ENCODE measurements around the gene LMNB1. TPM values are rescaled to one million over a fixed set of nuclear protein-coding genes. Genes with fewer than 3 reads are reported as not detected.
"Not testable (repeated sequence)": the region's sequence is repeated elsewhere in the genome, so short reads cannot be mapped to it uniquely, and the experiment has no call there.

LMNB1 gene
- polyA plus RNA-seq, 1 donor = 48.9 TPM

- not testable (repeated sequence) for DNase-seq; H3K27ac ChIP-seq (ENCODE audit: low read length); H3K4me1 ChIP-seq (ENCODE audit: control insufficient read depth, insufficient read depth, low read length); H3K36me3 ChIP-seq (ENCODE audit: control insufficient read depth, insufficient read depth, low read length); H3K4me3 ChIP-seq (ENCODE audit: low read length); H3K27me3 ChIP-seq (ENCODE audit: control insufficient read depth, insufficient read depth, low read length); H3K9me3 ChIP-seq (ENCODE audit: control insufficient read depth, low read depth, low read length)
- 100% methylated on average over 2 of the region's 27 CpGs for WGBS (ENCODE audit: insufficient coverage, low lambda C conversion rate)
Observed at GRCh38 chr5:126853541-126854307, 76.8 kb downstream of the LMNB1 start.

GRCh38 chr5:126854526-126855110, 77.7 kb downstream of the LMNB1 start:
- no peaks in the 10 kb centered on the region for H3K36me3 ChIP-seq (ENCODE audit: control insufficient read depth, insufficient read depth, low read length)
- no peak for DNase-seq
- H3K27ac ChIP-seq (ENCODE audit: low read length) = no peak overlapping the region
- WGBS (ENCODE audit: insufficient coverage, low lambda C conversion rate) = no CpG with 5 or more reads among the region's 35 CpGs
- peaks cover 5% of the 10 kb centered on the region for H3K9me3 ChIP-seq (ENCODE audit: control insufficient read depth, low read depth, low read length)
- no peaks in the 10 kb centered on the region for H3K27me3 ChIP-seq (ENCODE audit: control insufficient read depth, insufficient read depth, low read length)
- H3K4me3 ChIP-seq (ENCODE audit: low read length) = no peak overlapping the region
- H3K4me1 ChIP-seq (ENCODE audit: control insufficient read depth, insufficient read depth, low read length) = no peaks in the 10 kb centered on the region

GRCh38 chr5:126855266-126855665, 78.3 kb downstream of the LMNB1 start:
- H3K27ac ChIP-seq (ENCODE audit: low read length) = no peak overlapping the region
- no peaks in the 10 kb centered on the region for H3K27me3 ChIP-seq (ENCODE audit: control insufficient read depth, insufficient read depth, low read length)
- WGBS (ENCODE audit: insufficient coverage, low lambda C conversion rate) = no CpG with 5 or more reads among the region's 8 CpGs
- peaks cover 5% of the 10 kb centered on the region for H3K9me3 ChIP-seq (ENCODE audit: control insufficient read depth, low read depth, low read length)
- DNase-seq = no peak
- H3K36me3 ChIP-seq (ENCODE audit: control insufficient read depth, insufficient read depth, low read length) = no peaks in the 10 kb centered on the region
- H3K4me1 ChIP-seq (ENCODE audit: control insufficient read depth, insufficient read depth, low read length) = no peaks in the 10 kb centered on the region
- H3K4me3 ChIP-seq (ENCODE audit: low read length) = no peak overlapping the region

GRCh38 chr5:126857472-126858410, 80.8 kb downstream of the LMNB1 start:
- H3K9me3 ChIP-seq (ENCODE audit: control insufficient read depth, low read depth, low read length) = peaks cover 5% of the 10 kb centered on the region
- H3K27me3 ChIP-seq (ENCODE audit: control insufficient read depth, insufficient read depth, low read length) = no peaks in the 10 kb centered on the region
- no CpG with 5 or more reads among the region's 13 CpGs for WGBS (ENCODE audit: insufficient coverage, low lambda C conversion rate)
- H3K27ac ChIP-seq (ENCODE audit: low read length) = no peak overlapping the region
- DNase-seq = no peak
- no peak overlapping the region for H3K4me3 ChIP-seq (ENCODE audit: low read length)
- no peaks in the 10 kb centered on the region for H3K4me1 ChIP-seq (ENCODE audit: control insufficient read depth, insufficient read depth, low read length)
- no peaks in the 10 kb centered on the region for H3K36me3 ChIP-seq (ENCODE audit: control insufficient read depth, insufficient read depth, low read length)

- Histone ChIP-seq H3K4me3 (ENCODE audit: low read length) (no peak overlapping the region), H3K27ac (ENCODE audit: low read length) (no peak overlapping the region), H3K36me3 (ENCODE audit: control insufficient read depth, insufficient read depth, low read length) (no peaks in the 10 kb centered on the region), H3K27me3 (ENCODE audit: control insufficient read depth, insufficient read depth, low read length) (no peaks in the 10 kb centered on the region), H3K9me3 (ENCODE audit: control insufficient read depth, low read depth, low read length) (peaks cover 5% of the 10 kb centered on the region), H3K4me1 (ENCODE audit: control insufficient read depth, insufficient read depth, low read length) (no peaks in the 10 kb centered on the region)
- DNase-seq = no peak
- no CpG with 5 or more reads among the region's 11 CpGs for WGBS (ENCODE audit: insufficient coverage, low lambda C conversion rate)
Observed at GRCh38 chr5:126858441-126858840, 81.5 kb downstream of the LMNB1 start.

- WGBS (ENCODE audit: insufficient coverage, low lambda C conversion rate) = no CpG with 5 or more reads among the region's 4 CpGs
- Histone ChIP-seq H3K9me3 (ENCODE audit: control insufficient read depth, low read depth, low read length) (no peaks in the 10 kb centered on the region), H3K36me3 (ENCODE audit: control insufficient read depth, insufficient read depth, low read length) (no peaks in the 10 kb centered on the region), H3K4me1 (ENCODE audit: control insufficient read depth, insufficient read depth, low read length) (no peaks in the 10 kb centered on the region), H3K4me3 (ENCODE audit: low read length) (no peak overlapping the region), H3K27me3 (ENCODE audit: control insufficient read depth, insufficient read depth, low read length) (no peaks in the 10 kb centered on the region), H3K27ac (ENCODE audit: low read length) (no peak overlapping the region)
- no peak for DNase-seq
Observed at GRCh38 chr5:126863402-126863801, 86.5 kb downstream of the LMNB1 start.

- Histone ChIP-seq H3K27me3 (ENCODE audit: control insufficient read depth, insufficient read depth, low read length) (peaks cover 2% of the 10 kb centered on the region), H3K4me1 (ENCODE audit: control insufficient read depth, insufficient read depth, low read length) (no peaks in the 10 kb centered on the region), H3K4me3 (ENCODE audit: low read length) (no peak overlapping the region), H3K27ac (ENCODE audit: low read length) (no peak overlapping the region), H3K36me3 (ENCODE audit: control insufficient read depth, insufficient read depth, low read length) (no peaks in the 10 kb centered on the region), H3K9me3 (ENCODE audit: control insufficient read depth, low read depth, low read length) (no peaks in the 10 kb centered on the region)
- no peak for DNase-seq
- no CpG with 5 or more reads among the region's 22 CpGs for WGBS (ENCODE audit: insufficient coverage, low lambda C conversion rate)
Observed at GRCh38 chr5:126864042-126864688, 87.2 kb downstream of the LMNB1 start.

GRCh38 chr5:126865299-126865698, 88.4 kb downstream of the LMNB1 start:
- Histone ChIP-seq H3K4me1 (ENCODE audit: control insufficient read depth, insufficient read depth, low read length) (no peaks in the 10 kb centered on the region), H3K4me3 (ENCODE audit: low read length) (no peak overlapping the region), H3K36me3 (ENCODE audit: control insufficient read depth, insufficient read depth, low read length) (no peaks in the 10 kb centered on the region), H3K27me3 (ENCODE audit: control insufficient read depth, insufficient read depth, low read length) (peaks cover 2% of the 10 kb centered on the region), H3K27ac (ENCODE audit: low read length) (no peak overlapping the region), H3K9me3 (ENCODE audit: control insufficient read depth, low read depth, low read length) (no peaks in the 10 kb centered on the region)
- no peak for DNase-seq
- WGBS (ENCODE audit: insufficient coverage, low lambda C conversion rate) = 80% methylated on average over 2 of the region's 3 CpGs

- no peaks in the 10 kb centered on the region for H3K4me1 ChIP-seq (ENCODE audit: control insufficient read depth, insufficient read depth, low read length)
- no peak overlapping the region for H3K27ac ChIP-seq (ENCODE audit: low read length)
- no peaks in the 10 kb centered on the region for H3K36me3 ChIP-seq (ENCODE audit: control insufficient read depth, insufficient read depth, low read length)
- DNase-seq = no peak
- no peak overlapping the region for H3K4me3 ChIP-seq (ENCODE audit: low read length)
- peaks cover 2% of the 10 kb centered on the region for H3K27me3 ChIP-seq (ENCODE audit: control insufficient read depth, insufficient read depth, low read length)
- H3K9me3 ChIP-seq (ENCODE audit: control insufficient read depth, low read depth, low read length) = no peaks in the 10 kb centered on the region
- WGBS (ENCODE audit: insufficient coverage, low lambda C conversion rate) = 100% methylated on average over 1 of the region's 8 CpGs
Observed at GRCh38 chr5:126866851-126867636, 90.1 kb downstream of the LMNB1 start.

All from large intestine (tissue), 3 donors.